ENCODE results near the gene TTLL11.

TTLL11 gene

GRCh38 chr9:122016309-122016708 is 76.8 kb downstream of the TTLL11 start:
- no peak overlapping the region for H2AFZ ChIP-seq (ENCODE audit: low read length)
- no peak overlapping the region for H3K4me2 ChIP-seq (ENCODE audit: low read depth, low read length, poor library complexity, severe bottlenecking)
- no peaks in the 10 kb centered on the region for H3K79me2 ChIP-seq (ENCODE audit: insufficient read depth, low read length)
- no peaks in the 10 kb centered on the region for H3K4me1 ChIP-seq (ENCODE audit: insufficient read depth, low read length, poor library complexity, severe bottlenecking)
- no peaks in the 10 kb centered on the region for H4K20me1 ChIP-seq (ENCODE audit: insufficient read depth, low read length, poor library complexity, severe bottlenecking)
- TF ChIP-seq CTCF (conservative IDR thresholded peaks at IDR 0.05; ENCODE audit: low read length) (no peak), EZH2phosphoT487 (IDR thresholded peaks at IDR 0.05; ENCODE audit: borderline replicate concordance) (no peak)
- H3K9me3 ChIP-seq (ENCODE audit: insufficient read depth, low read depth, low read length), result no peaks in the 10 kb centered on the region
- H3K4me3 ChIP-seq (ENCODE audit: low read length, poor library complexity, severe bottlenecking), result no peak overlapping the region
- no peaks in the 10 kb centered on the region for H3F3A ChIP-seq (ENCODE audit: low read depth)
- H3K9me2 ChIP-seq (replicated peaks; ENCODE audit: low read depth, low read length), result no peaks in the 10 kb centered on the region
- no peaks in the 10 kb centered on the region for H3K36me3 ChIP-seq (ENCODE audit: insufficient read depth, low read length)
- no peaks in the 10 kb centered on the region for H3K27me3 ChIP-seq (ENCODE audit: insufficient read depth, low read length, poor library complexity, severe bottlenecking)
- H3K9ac ChIP-seq (ENCODE audit: low read depth, low read length, poor library complexity, severe bottlenecking), result no peak overlapping the region

GRCh38 chr9:122015170-122015821 is 77.8 kb downstream of the TTLL11 start:
- Histone ChIP-seq H3K27me3 (ENCODE audit: insufficient read depth, low read length, poor library complexity, severe bottlenecking) (no peaks in the 10 kb centered on the region), H3K9me3 (ENCODE audit: insufficient read depth, low read depth, low read length) (no peaks in the 10 kb centered on the region), H3K36me3 (ENCODE audit: insufficient read depth, low read length) (no peaks in the 10 kb centered on the region), H4K20me1 (ENCODE audit: insufficient read depth, low read length, poor library complexity, severe bottlenecking) (no peaks in the 10 kb centered on the region), H3K4me1 (ENCODE audit: insufficient read depth, low read length, poor library complexity, severe bottlenecking) (no peaks in the 10 kb centered on the region), H3K9ac (ENCODE audit: low read depth, low read length, poor library complexity, severe bottlenecking) (no peak overlapping the region), H3F3A (ENCODE audit: low read depth) (no peaks in the 10 kb centered on the region), H3K4me3 (ENCODE audit: low read length, poor library complexity, severe bottlenecking) (no peak overlapping the region), H3K79me2 (ENCODE audit: insufficient read depth, low read length) (no peaks in the 10 kb centered on the region), H2AFZ (ENCODE audit: low read length) (no peak overlapping the region), H3K9me2 (replicated peaks; ENCODE audit: low read depth, low read length) (no peaks in the 10 kb centered on the region), H3K4me2 (ENCODE audit: low read depth, low read length, poor library complexity, severe bottlenecking) (no peak overlapping the region)
- TF ChIP-seq EZH2phosphoT487 (IDR thresholded peaks at IDR 0.05; ENCODE audit: borderline replicate concordance) (no peak), CTCF (conservative IDR thresholded peaks at IDR 0.05; ENCODE audit: low read length) (no peak)

- no peaks in the 10 kb centered on the region for H3K9me3 ChIP-seq (ENCODE audit: insufficient read depth, low read depth, low read length)
- no peak overlapping the region for H3K9ac ChIP-seq (ENCODE audit: low read depth, low read length, poor library complexity, severe bottlenecking)
- H3F3A ChIP-seq (ENCODE audit: low read depth), result no peaks in the 10 kb centered on the region
- no peaks in the 10 kb centered on the region for H3K36me3 ChIP-seq (ENCODE audit: insufficient read depth, low read length)
- H3K4me2 ChIP-seq (ENCODE audit: low read depth, low read length, poor library complexity, severe bottlenecking), result no peak overlapping the region
- H3K79me2 ChIP-seq (ENCODE audit: insufficient read depth, low read length), result no peaks in the 10 kb centered on the region
- H3K4me1 ChIP-seq (ENCODE audit: insufficient read depth, low read length, poor library complexity, severe bottlenecking), result no peaks in the 10 kb centered on the region
- H2AFZ ChIP-seq (ENCODE audit: low read length), result no peak overlapping the region
- TF ChIP-seq CTCF (conservative IDR thresholded peaks at IDR 0.05; ENCODE audit: low read length) (no peak), EZH2phosphoT487 (IDR thresholded peaks at IDR 0.05; ENCODE audit: borderline replicate concordance) (no peak)
- H4K20me1 ChIP-seq (ENCODE audit: insufficient read depth, low read length, poor library complexity, severe bottlenecking), result no peaks in the 10 kb centered on the region
- no peak overlapping the region for H3K4me3 ChIP-seq (ENCODE audit: low read length, poor library complexity, severe bottlenecking)
- no peaks in the 10 kb centered on the region for H3K9me2 ChIP-seq (replicated peaks; ENCODE audit: low read depth, low read length)
- H3K27me3 ChIP-seq (ENCODE audit: insufficient read depth, low read length, poor library complexity, severe bottlenecking), result no peaks in the 10 kb centered on the region
These were observed 81.2 kb downstream of the TTLL11 start for GRCh38 chr9:122011818-122012498.

Measured in Loucy (cell line).